Testis (tissue), 3 donors: ENCODE measurements around the gene MAP2K5. TPM values are rescaled to one million over a fixed set of nuclear protein-coding genes. Genes with fewer than 3 reads are reported as not detected.

Experiments
- DNase-seq: peaks from one replicate; pipeline ENCODE4 v3.0.0-alpha.2; 2019
- H3K27ac ChIP-seq, 2 donors: fragments of 200-600 bp; sonication (generic); one replicate each; pipeline ENCODE4 v1.5.1; 2019
- H3K27me3 ChIP-seq: fragments of 200-600 bp; sonication (generic); one replicate; pipeline ENCODE4 v1.5.1; 2019
- H3K36me3 ChIP-seq: fragments of 200-600 bp; sonication (generic); one replicate; pipeline ENCODE4 v1.5.1; 2017; ENCODE audit warnings: low read depth; ENCODE audit errors: missing control alignments
- H3K4me1 ChIP-seq: fragments of 200-600 bp; sonication (generic); one replicate; pipeline ENCODE4 v1.5.1; 2019
- H3K4me3 ChIP-seq, 2 donors: fragments of 200-600 bp; sonication (generic); one replicate each; pipeline ENCODE4 v1.5.1; 2017 to 2019
- H3K9me3 ChIP-seq: fragments of 200-600 bp; sonication (generic); one replicate; pipeline ENCODE4 v1.5.1; 2017
- POLR2A ChIP-seq: fragments of 450-650 bp; IDR thresholded peaks from one replicate; pipeline ENCODE4 v1.6.1; 2017; ENCODE audit warnings: antibody characterized with exemption, mild to moderate bottlenecking, moderate library complexity
- WGBS, 2 donors: methylation state at CpG; one replicate each; pipeline ENCODE4 v1.1.5; 2018; 5-methylcytosine and 5-hydroxymethylcytosine counted together
- intact Hi-C: fragments of 100-400 bp; cut with DNase I; formaldehyde crosslinking; loops from one replicate; pipeline ENCODE4 v1.15.1; 2023; ENCODE audit warnings: low total_unique reads
- polyA plus RNA-seq: library from polyadenylated mRNA; stranded (reverse); fragments of 350-450 nt; fragmentation: Illumina TruSeq; extraction: RNeasy Lipid Tissue Mini Kit (QIAGEN cat#74804); gene quantifications from one replicate; pipeline ENCODE4 v1.2.3, GENCODE V29; 2014; ENCODE audit warnings: low read depth, low replicate concordance; ENCODE audit not compliant: insufficient read depth
- total RNA-seq, 2 donors: library from RNA; depleted of rRNA; stranded (reverse); fragments of >200 nt; gene quantifications; one replicate each; pipeline ENCODE4 v1.2.3, GENCODE V29; 2016
- TF ChIP-seq, protein P1 (sequence below), 3 experiments: fragments of 450-650 bp in 2 of 3; fragments of 200-600 bp in 1 of 3; sonication (generic) in 1 of 3; IDR thresholded peaks; one replicate each; pipeline ENCODE4 v1.5.1; 2016 to 2019; ENCODE audit warnings: antibody characterized with exemption in 3 of 3, mild to moderate bottlenecking in 2 of 3, moderate library complexity in 1 of 3

Gene MAP2K5
- total and polyA plus RNA-seq, 3 donors from 2014 or later, result 28.0 to 34.3 (median 31.2) TPM

DNA sequence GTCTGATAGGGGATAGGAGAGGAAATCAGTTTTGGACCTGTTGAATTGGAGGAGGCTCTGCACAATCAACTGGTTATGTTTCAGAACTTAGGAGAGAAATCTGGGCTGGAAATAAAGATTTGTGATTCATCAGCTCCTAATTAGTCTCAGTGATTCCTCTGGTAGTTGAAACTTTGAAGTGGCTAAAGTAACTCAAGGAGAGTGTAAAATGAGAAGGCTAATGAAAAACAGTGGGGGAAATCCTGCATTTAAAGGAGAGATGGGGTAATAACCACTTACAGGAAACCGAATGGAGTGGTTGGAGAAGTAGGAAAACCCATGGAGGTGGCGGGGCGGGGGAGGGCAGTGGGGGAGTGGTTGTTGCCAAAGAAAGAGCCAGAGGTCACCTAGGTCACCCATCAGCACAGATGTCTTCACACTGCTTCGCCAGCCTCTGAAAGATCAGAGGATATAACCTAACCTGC, 32.6 kb downstream of the MAP2K5 start:
- H3K27ac ChIP-seq, result no peak overlapping the region
- intact Hi-C loops, result no loop called here
- H3K9me3 ChIP-seq, result no peaks in the 10 kb centered on the region
- no peak overlapping the region for H3K4me3 ChIP-seq
- TF ChIP-seq, protein P1, sequence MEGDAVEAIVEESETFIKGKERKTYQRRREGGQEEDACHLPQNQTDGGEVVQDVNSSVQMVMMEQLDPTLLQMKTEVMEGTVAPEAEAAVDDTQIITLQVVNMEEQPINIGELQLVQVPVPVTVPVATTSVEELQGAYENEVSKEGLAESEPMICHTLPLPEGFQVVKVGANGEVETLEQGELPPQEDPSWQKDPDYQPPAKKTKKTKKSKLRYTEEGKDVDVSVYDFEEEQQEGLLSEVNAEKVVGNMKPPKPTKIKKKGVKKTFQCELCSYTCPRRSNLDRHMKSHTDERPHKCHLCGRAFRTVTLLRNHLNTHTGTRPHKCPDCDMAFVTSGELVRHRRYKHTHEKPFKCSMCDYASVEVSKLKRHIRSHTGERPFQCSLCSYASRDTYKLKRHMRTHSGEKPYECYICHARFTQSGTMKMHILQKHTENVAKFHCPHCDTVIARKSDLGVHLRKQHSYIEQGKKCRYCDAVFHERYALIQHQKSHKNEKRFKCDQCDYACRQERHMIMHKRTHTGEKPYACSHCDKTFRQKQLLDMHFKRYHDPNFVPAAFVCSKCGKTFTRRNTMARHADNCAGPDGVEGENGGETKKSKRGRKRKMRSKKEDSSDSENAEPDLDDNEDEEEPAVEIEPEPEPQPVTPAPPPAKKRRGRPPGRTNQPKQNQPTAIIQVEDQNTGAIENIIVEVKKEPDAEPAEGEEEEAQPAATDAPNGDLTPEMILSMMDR (IDR thresholded peaks at IDR 0.05), result no peak
- H3K27me3 ChIP-seq, result no peaks in the 10 kb centered on the region
- no peak for DNase-seq
- WGBS, 2 donors, result 84 to 89% methylated on average over 4 of the region's 4 CpGs
- no peaks in the 10 kb centered on the region for H3K36me3 ChIP-seq
- no peaks in the 10 kb centered on the region for H3K4me1 ChIP-seq

DNA sequence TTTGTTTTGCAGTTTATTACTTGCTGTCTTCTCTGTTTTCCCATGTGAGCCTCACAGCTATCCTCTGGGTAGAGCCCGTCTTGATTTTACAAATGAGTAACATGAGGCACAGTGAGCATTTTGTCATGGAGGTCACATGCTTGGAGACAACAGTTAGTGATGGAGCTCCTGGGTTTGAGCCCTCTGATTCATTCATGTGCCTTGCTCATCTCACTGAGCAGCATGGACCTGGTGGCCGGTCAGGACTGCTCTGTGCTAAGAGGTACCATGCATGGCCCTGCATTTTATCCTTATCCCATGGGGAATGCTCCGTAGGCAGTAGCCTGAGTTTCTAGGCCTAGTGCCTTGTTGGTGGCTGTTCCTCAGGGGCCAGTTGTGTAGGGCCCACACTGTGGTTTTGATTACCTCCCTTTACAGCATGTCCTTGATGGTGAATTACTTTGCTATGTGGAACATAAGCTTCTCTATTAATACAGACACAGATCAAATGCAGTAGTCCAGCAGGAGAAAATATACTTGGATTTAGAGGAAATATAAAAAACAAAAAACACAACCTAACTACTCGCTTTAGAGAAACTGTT, 35.6 kb downstream of the MAP2K5 start:
- Histone ChIP-seq H3K27ac (no peak overlapping the region), H3K4me1 (no peaks in the 10 kb centered on the region), H3K36me3 (no peaks in the 10 kb centered on the region), H3K4me3 (no peak overlapping the region), H3K9me3 (no peaks in the 10 kb centered on the region), H3K27me3 (no peaks in the 10 kb centered on the region)
- WGBS, 2 donors, result 90 to 93% methylated on average over 4 of the region's 4 CpGs
- intact Hi-C loops, result no loop called here
- no peak for DNase-seq
- TF ChIP-seq, protein P1 (IDR thresholded peaks at IDR 0.05), result no peak
- TF ChIP-seq POLR2A, result no peak

DNA sequence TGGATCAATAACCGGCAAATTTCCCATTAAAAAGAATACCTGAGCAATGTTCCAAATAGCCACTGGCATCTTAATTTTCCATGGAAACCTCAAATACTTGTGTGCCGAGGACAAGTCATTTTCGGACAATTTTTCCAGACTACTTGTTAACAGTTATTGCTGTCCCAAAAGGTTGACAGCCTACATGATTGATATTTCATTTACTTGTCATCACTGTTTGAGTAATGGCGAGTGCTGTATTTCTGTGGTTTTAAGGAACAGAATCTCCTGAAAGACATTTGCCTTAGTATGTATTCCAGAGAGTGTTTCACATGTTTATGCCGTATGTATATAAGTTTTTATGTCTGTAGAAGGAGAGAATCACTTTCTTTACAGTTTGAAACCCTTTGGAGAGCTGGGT, 36.7 kb downstream of the MAP2K5 start:
- intact Hi-C loops, result no loop called here
- Histone ChIP-seq H3K27ac (no peak overlapping the region), H3K9me3 (no peaks in the 10 kb centered on the region), H3K4me3 (no peak overlapping the region), H3K36me3 (no peaks in the 10 kb centered on the region), H3K27me3 (no peaks in the 10 kb centered on the region), H3K4me1 (no peaks in the 10 kb centered on the region)
- no peak for DNase-seq
- no peak for TF ChIP-seq POLR2A
- TF ChIP-seq, protein P1 (IDR thresholded peaks at IDR 0.05), result no peak
- 93 to 95% methylated on average over 5 of the region's 5 CpGs for WGBS, 2 donors

DNA sequence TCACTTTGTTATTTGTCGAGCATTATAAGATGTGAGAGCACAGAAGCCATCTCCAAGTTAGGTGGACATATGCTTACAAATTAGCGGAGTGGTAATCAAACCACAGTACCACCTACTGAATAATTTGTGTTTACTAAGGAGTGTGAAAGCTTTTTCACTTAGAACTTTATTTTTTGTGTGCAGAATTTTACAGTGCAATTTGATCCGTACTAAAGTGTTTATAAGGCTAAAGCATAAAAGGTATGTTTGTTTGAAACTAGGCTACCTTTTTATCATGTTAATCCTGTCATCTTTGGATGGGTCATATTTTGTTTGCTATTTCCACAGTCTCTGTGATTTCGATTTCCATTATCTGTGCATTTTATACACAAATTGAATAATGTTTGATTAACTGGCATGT, 37.5 kb downstream of the MAP2K5 start:
- Histone ChIP-seq H3K9me3 (no peaks in the 10 kb centered on the region), H3K27me3 (no peaks in the 10 kb centered on the region), H3K4me3 (no peak overlapping the region), H3K36me3 (no peaks in the 10 kb centered on the region), H3K27ac (no peak overlapping the region), H3K4me1 (no peaks in the 10 kb centered on the region)
- TF ChIP-seq, protein P1 (IDR thresholded peaks at IDR 0.05), result no peak
- no peak for DNase-seq
- intact Hi-C loops, result no loop called here
- 92 to 93% methylated on average over 4 of the region's 4 CpGs for WGBS, 2 donors

- H3K27me3 ChIP-seq, result no peaks in the 10 kb centered on the region
- WGBS, 2 donors, result 80 to 89% methylated on average over 2 of the region's 2 CpGs
- no peak for TF ChIP-seq POLR2A
- TF ChIP-seq, protein P1 (IDR thresholded peaks at IDR 0.05), result no peak
- H3K4me1 ChIP-seq, result no peaks in the 10 kb centered on the region
- H3K9me3 ChIP-seq, result no peaks in the 10 kb centered on the region
- no peak for DNase-seq
- H3K36me3 ChIP-seq, result no peaks in the 10 kb centered on the region
- no peak overlapping the region for H3K4me3 ChIP-seq
- intact Hi-C loops, result no loop called here
- no peak overlapping the region for H3K27ac ChIP-seq
Observed at GRCh38 chr15:67584157-67584556, 41.7 kb downstream of the MAP2K5 start.
